Ectodermal cell (in vitro differentiated cells): ENCODE results near the gene ZNF574.

ENCODE experiments used
- H3K27ac ChIP-seq: 2 replicates; pipeline ENCODE4 v1.7.0; 2013; ENCODE audit warnings: mild to moderate bottlenecking, low read depth, low read length; ENCODE audit not compliant: insufficient read depth, poor library complexity, severe bottlenecking
- H3K27me3 ChIP-seq: 2 replicates; pipeline ENCODE4 v1.7.0; 2013; ENCODE audit warnings: mild to moderate bottlenecking, low read length; ENCODE audit not compliant: insufficient read depth, control insufficient read depth, poor library complexity, severe bottlenecking
- H3K36me3 ChIP-seq: one replicate; pipeline ENCODE4 v1.7.0; 2013; ENCODE audit warnings: low read length; ENCODE audit not compliant: control insufficient read depth, insufficient read depth
- H3K4me1 ChIP-seq: one replicate; pipeline ENCODE4 v1.7.0; 2013; ENCODE audit warnings: low read length; ENCODE audit not compliant: control insufficient read depth, insufficient read depth
- H3K4me3 ChIP-seq: 2 replicates; pipeline ENCODE4 v1.7.0; 2013; ENCODE audit warnings: low read depth, low read length, control low read depth; ENCODE audit not compliant: insufficient read depth
- H3K9me3 ChIP-seq: 2 replicates; pipeline ENCODE4 v1.7.0; 2013; ENCODE audit warnings: mild to moderate bottlenecking, low read length, moderate library complexity; ENCODE audit not compliant: control insufficient read depth
- WGBS, 2 experiments: methylation state at CpG; one replicate each; pipeline ENCODE4 v1.1.7; 2013; ENCODE audit warnings: missing lambda C conversion rate in 2 of 2; 5-methylcytosine and 5-hydroxymethylcytosine counted together

ZNF574 gene

DNA sequence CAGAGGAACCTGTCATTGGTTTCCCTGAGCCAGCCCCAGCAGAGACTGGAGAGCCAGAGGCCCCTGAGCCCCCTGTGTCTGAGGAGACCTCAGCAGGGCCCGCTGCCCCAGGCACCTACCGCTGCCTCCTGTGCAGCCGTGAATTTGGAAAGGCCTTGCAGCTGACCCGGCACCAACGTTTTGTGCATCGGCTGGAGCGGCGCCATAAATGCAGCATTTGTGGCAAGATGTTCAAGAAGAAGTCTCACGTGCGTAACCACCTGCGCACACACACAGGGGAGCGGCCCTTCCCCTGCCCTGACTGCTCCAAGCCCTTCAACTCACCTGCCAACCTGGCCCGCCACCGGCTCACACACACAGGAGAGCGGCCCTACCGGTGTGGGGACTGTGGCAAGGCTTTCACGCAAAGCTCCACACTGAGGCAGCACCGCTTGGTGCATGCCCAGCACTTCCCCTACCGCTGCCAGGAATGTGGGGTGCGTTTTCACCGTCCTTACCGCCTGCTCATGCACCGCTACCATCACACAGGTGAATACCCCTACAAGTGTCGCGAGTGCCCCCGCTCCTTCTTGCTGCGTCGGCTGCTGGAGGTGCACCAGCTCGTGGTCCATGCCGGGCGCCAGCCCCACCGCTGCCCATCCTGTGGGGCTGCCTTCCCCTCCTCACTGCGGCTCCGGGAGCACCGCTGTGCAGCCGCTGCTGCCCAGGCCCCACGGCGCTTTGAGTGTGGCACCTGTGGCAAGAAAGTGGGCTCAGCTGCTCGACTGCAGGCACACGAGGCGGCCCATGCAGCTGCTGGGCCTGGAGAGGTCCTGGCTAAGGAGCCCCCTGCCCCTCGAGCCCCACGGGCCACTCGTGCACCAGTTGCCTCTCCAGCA lies 4.2 kb downstream of the ZNF574 start:
- H3K27me3 ChIP-seq, result no peaks in the 10 kb centered on the region
- H3K4me1 ChIP-seq, result peaks cover 4% of the 10 kb centered on the region
- 96% methylated on average over 44 of the region's 44 CpGs for WGBS, 2 experiments
- no peaks in the 10 kb centered on the region for H3K9me3 ChIP-seq
- peaks cover 39% of the 10 kb centered on the region for H3K36me3 ChIP-seq
- H3K4me3 ChIP-seq, result no peak overlapping the region
- no peak overlapping the region for H3K27ac ChIP-seq

GRCh38 chr19:42080764-42081375 lies 4.9 kb downstream of the ZNF574 start:
- Histone ChIP-seq H3K9me3 (no peaks in the 10 kb centered on the region), H3K4me3 (no peak overlapping the region), H3K27me3 (no peaks in the 10 kb centered on the region), H3K27ac (no peak overlapping the region), H3K36me3 (peaks cover 39% of the 10 kb centered on the region), H3K4me1 (peaks cover 4% of the 10 kb centered on the region)
- 96 to 97% methylated on average over 28 of the region's 28 CpGs for WGBS, 2 experiments

GRCh38 chr19:42081584-42082203 lies 5.7 kb downstream of the ZNF574 start:
- Histone ChIP-seq H3K9me3 (no peaks in the 10 kb centered on the region), H3K27me3 (no peaks in the 10 kb centered on the region), H3K27ac (no peak overlapping the region), H3K4me3 (no peak overlapping the region), H3K4me1 (peaks cover 12% of the 10 kb centered on the region), H3K36me3 (peaks cover 39% of the 10 kb centered on the region)
- WGBS, 2 experiments, result 93 to 96% methylated on average over 2 of the region's 2 CpGs

DNA sequence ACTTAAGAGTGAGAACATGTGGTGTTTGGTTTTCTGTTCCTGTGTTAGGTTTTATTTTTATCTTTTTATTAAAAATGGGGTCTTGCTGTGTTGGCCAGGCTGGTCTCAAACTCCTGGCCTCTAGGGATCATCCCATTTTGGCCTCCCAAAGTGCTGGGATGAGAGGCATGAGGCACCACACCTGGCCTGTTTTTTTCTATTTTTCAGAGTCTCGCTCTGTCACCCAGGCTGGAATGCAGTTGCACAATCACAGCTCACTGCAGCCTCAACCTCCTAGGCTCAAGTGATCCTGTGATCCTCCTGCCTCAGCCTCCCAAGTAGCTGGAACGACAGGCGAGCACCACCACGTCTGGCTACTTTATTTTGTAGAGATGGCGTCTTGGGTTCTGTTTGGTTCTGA lies 7.6 kb downstream of the ZNF574 start:
- 96 to 97% methylated on average over 5 of the region's 5 CpGs for WGBS, 2 experiments
- H3K4me3 ChIP-seq, result no peak overlapping the region
- no peaks in the 10 kb centered on the region for H3K9me3 ChIP-seq
- H3K27me3 ChIP-seq, result no peaks in the 10 kb centered on the region
- no peak overlapping the region for H3K27ac ChIP-seq
- peaks cover 23% of the 10 kb centered on the region for H3K4me1 ChIP-seq
- peaks cover 39% of the 10 kb centered on the region for H3K36me3 ChIP-seq

GRCh38 chr19:42086188-42086736 lies 10.3 kb downstream of the ZNF574 start:
- no peaks in the 10 kb centered on the region for H3K27me3 ChIP-seq
- peaks cover 30% of the 10 kb centered on the region for H3K4me1 ChIP-seq
- peaks cover 11% of the 10 kb centered on the region for H3K36me3 ChIP-seq
- no peaks in the 10 kb centered on the region for H3K9me3 ChIP-seq
- H3K27ac ChIP-seq, result no peak overlapping the region
- H3K4me3 ChIP-seq, result no peak overlapping the region
- 91 to 99% methylated on average over 7 to 9 of the region's 9 CpGs for WGBS, 2 experiments

GRCh38 chr19:42086770-42087550 lies 11.0 kb downstream of the ZNF574 start:
- Histone ChIP-seq H3K27ac (no peak overlapping the region), H3K9me3 (no peaks in the 10 kb centered on the region), H3K4me3 (no peak overlapping the region), H3K27me3 (no peaks in the 10 kb centered on the region), H3K36me3 (peaks cover 5% of the 10 kb centered on the region), H3K4me1 (peaks cover 31% of the 10 kb centered on the region)
- 51 to 73% methylated on average over 5 to 11 of the region's 11 CpGs for WGBS, 2 experiments

- Histone ChIP-seq H3K4me1 (peaks cover 34% of the 10 kb centered on the region), H3K27me3 (no peaks in the 10 kb centered on the region), H3K36me3 (peaks cover under 1% of the 10 kb centered on the region), H3K9me3 (no peaks in the 10 kb centered on the region), H3K27ac (no peak overlapping the region), H3K4me3 (no peak overlapping the region)
- 89% methylated on average over 18 of the region's 18 CpGs for WGBS, 2 experiments
Measured at GRCh38 chr19:42088471-42089190, 12.7 kb downstream of the ZNF574 start.

DNA sequence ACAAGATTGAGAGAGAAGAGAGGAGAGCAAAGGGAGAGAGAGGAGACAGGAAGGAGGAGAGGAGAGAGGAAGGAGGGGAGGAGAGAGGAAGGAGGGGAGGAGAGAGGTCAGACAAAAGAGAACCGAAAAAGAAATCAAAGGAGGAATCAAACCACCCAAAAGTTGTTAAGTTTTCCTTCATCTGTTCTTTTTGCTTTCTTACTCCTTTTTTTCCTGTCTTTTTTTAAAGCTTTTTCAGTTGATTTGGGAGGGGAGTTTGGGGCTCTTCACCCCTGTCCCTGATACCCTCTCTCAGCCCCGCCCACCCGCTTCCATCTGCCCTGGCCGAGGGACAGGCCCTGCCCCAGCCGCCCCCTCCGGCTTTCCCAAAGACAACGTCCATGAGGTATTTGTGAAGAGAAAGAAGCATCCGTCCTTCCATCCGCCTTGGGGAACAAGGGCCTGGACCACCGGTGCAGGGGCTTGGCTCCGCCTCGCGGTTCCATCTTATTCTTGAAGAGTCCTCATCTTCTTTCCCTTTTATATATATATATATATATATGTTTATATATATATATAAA lies 13.3 kb downstream of the ZNF574 start:
- Histone ChIP-seq H3K27ac (no peak overlapping the region), H3K27me3 (no peaks in the 10 kb centered on the region), H3K4me1 (peaks cover 37% of the 10 kb centered on the region), H3K9me3 (no peaks in the 10 kb centered on the region), H3K4me3 (no peak overlapping the region), H3K36me3 (no peaks in the 10 kb centered on the region)
- WGBS, 2 experiments, result 63 to 69% methylated on average over 9 to 10 of the region's 13 CpGs

DNA sequence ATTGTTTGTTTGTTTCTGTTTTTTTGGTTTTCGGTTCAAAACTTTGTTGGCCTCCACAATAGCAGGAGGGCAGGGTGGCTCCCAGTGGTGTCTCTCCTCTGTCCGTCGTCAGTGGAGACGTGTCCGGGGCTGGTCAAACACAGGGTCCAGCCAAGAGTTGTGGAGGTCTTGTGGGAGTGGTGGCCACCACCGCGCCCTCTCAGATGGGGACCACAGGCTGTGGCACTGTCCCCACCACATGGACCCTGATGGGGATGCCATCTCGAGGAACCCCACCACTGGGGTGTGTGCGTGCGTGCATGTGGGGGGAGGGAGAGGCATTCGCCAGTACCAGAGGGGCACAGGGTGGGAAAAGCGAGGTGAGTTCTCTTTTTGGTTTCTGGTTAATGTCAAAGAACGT lies 13.8 kb downstream of the ZNF574 start:
- H3K9me3 ChIP-seq, result no peaks in the 10 kb centered on the region
- no peaks in the 10 kb centered on the region for H3K27me3 ChIP-seq
- 95% methylated on average over 13 of the region's 13 CpGs for WGBS, 2 experiments
- peaks cover 37% of the 10 kb centered on the region for H3K4me1 ChIP-seq
- no peak overlapping the region for H3K4me3 ChIP-seq
- H3K27ac ChIP-seq, result no peak overlapping the region
- no peaks in the 10 kb centered on the region for H3K36me3 ChIP-seq
